PC-3 (cell line): ENCODE measurements around the gene DISP3. TPM values are rescaled to one million over a fixed set of nuclear protein-coding genes. Genes with fewer than 3 reads are reported as not detected.

Experiments
- ATAC-seq: fragments of 200-7000 bp; cut with Tn5 transposase; 2 replicates; pipeline ENCODE4 v1.9.1; 2020; ENCODE audit warnings: mild to moderate bottlenecking, moderate library complexity
- BruUV-seq: library from RNA; stranded (reverse); fragments of 400-500 nt; replicated peaks from 2 replicates; lab custom pipeline; 2021; lab: Mats Ljungman, UMichigan
- CTCF ChIA-PET: fragments of 300-600 bp; sonication (Branson Sonifier 250); formaldehyde crosslinking; loops from one replicate; lab custom pipeline; 2022; ENCODE audit warnings: antibody characterized with exemption; lab: Charles Lee
- POLR2A ChIA-PET: fragments of 300-600 bp; sonication (Branson Sonifier 250); formaldehyde crosslinking; loops from one replicate; lab custom pipeline; 2022; ENCODE audit warnings: antibody characterized with exemption; ENCODE audit not compliant: unreplicated experiment; lab: Charles Lee
- DNase-seq: peaks from one replicate; pipeline ENCODE4 v3.0.0-alpha.2; 2015
- H2AFZ ChIP-seq: fragments of 300-600 bp; sonication (generic); 2 replicates; pipeline ENCODE4 v1.6.0; 2016; ENCODE audit warnings: antibody characterized with exemption, low read length
- H3F3A ChIP-seq: fragments of 300-600 bp; sonication (generic); one replicate; pipeline ENCODE4 v1.6.0; 2017; ENCODE audit warnings: antibody characterized with exemption, low read length, control low read depth, mild to moderate bottlenecking; ENCODE audit not compliant: unreplicated experiment
- H3K27ac ChIP-seq: fragments of 300-600 bp; sonication (generic); 2 replicates; pipeline ENCODE4 v1.5.1; 2016; ENCODE audit warnings: mild to moderate bottlenecking, low read length
- H3K27me3 ChIP-seq: fragments of 300-600 bp; sonication (generic); 2 replicates; pipeline ENCODE4 v1.6.1; 2016; ENCODE audit warnings: low read length, mixed read lengths
- H3K36me3 ChIP-seq: fragments of 300-600 bp; sonication (generic); 2 replicates; pipeline ENCODE4 v1.6.1; 2016; ENCODE audit warnings: low read depth, mixed run types, low read length, mixed read lengths
- H3K4me1 ChIP-seq: fragments of 300-600 bp; sonication (generic); 2 replicates; pipeline ENCODE4 v1.5.1; 2016; ENCODE audit warnings: low read length; ENCODE audit not compliant: insufficient read depth
- H3K4me2 ChIP-seq: fragments of 300-600 bp; sonication (generic); 2 replicates; pipeline ENCODE4 v1.6.0; 2016; ENCODE audit warnings: low read length
- H3K4me3 ChIP-seq: fragments of 300-600 bp; sonication (generic); 2 replicates; pipeline ENCODE4 v1.5.1; 2016; ENCODE audit warnings: mild to moderate bottlenecking, low read length, mixed read lengths
- H3K79me2 ChIP-seq: fragments of 300-600 bp; sonication (generic); 2 replicates; pipeline ENCODE4 v1.6.1; 2017; ENCODE audit warnings: low read length, mixed read lengths
- H3K9ac ChIP-seq: fragments of 300-600 bp; sonication (generic); 2 replicates; pipeline ENCODE4 v1.6.0; 2016; ENCODE audit warnings: mild to moderate bottlenecking, low read length
- H3K9me2 ChIP-seq: fragments of 300-600 bp; sonication (generic); replicated peaks from 2 replicates; pipeline ENCODE4 v1.6.1; 2016; ENCODE audit warnings: mixed run types, low read length, mixed read lengths
- H3K9me3 ChIP-seq: fragments of 300-600 bp; sonication (generic); 2 replicates; pipeline ENCODE4 v1.6.1; 2016; ENCODE audit warnings: low read length, mixed read lengths
- H4K20me1 ChIP-seq: fragments of 300-600 bp; sonication (generic); 2 replicates; pipeline ENCODE4 v1.6.1; 2016; ENCODE audit warnings: low read length, mixed read lengths
- CTCF ChIP-seq: fragments of 300-600 bp; sonication (generic); conservative IDR thresholded peaks from 2 replicates; pipeline ENCODE4 v1.5.1; 2017; ENCODE audit warnings: antibody characterized with exemption, low read depth, mild to moderate bottlenecking, low read length
- EZH2 ChIP-seq: fragments of 300-600 bp; sonication (generic); IDR thresholded peaks from one replicate; pipeline ENCODE4 v1.6.1; 2017; ENCODE audit warnings: antibody characterized with exemption, mild to moderate bottlenecking, low read length; ENCODE audit not compliant: unreplicated experiment
- EZH2phosphoT487 ChIP-seq: fragments of 300-600 bp; sonication (generic); IDR thresholded peaks from 2 replicates; pipeline ENCODE4 v1.6.1; 2018; ENCODE audit warnings: mild to moderate bottlenecking, antibody characterized with exemption, low read length, borderline replicate concordance
- intact Hi-C: fragments of 100-400 bp; cut with micrococcal nuclease; formaldehyde crosslinking; loops from 2 replicates; pipeline ENCODE4 v1.9.0; 2023
- total RNA-seq: library from RNA; depleted of rRNA; stranded (reverse); fragments of >200 nt; gene quantifications from 2 replicates; pipeline ENCODE4 v1.2.3, GENCODE V29; 2014

Gene DISP3
- total RNA-seq, 1 experiment from 2014 or later: 0.40 TPM

DNA sequence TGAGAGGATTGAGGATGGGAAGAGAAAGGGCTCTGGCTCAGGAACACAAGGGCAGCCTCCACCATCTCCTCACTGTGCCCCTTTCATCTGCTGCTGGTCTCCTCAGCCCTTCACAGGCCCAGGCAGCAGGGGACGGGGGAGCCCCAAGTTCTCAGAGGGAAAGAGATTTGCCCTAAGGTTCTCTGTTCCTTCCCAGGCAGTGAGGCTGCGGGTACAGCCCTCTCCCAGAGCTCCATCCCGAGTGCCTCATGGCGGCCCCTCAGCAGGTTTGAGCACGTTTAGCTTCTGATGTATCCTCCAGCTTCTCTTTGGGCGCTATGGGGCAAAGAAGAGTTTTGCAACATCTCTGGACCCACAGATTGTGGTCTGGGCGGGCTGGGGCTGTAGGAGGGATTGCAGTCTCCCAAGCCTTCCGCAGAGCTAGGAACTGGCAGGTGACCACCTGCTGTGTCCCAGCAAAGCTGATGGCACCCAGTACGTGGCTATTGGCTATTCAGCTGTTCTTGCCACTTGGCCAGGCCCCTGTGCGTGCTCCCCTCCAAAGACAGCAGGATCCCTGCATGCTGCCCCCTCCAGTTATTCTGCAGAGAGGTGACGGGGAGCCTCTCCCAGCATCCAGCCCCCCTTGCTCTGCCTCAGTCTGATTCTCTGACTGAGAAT lies 10.1 kb downstream of the DISP3 start:
- no peaks in the 10 kb centered on the region for H3F3A ChIP-seq
- H2AFZ ChIP-seq: no peak overlapping the region
- TF ChIP-seq EZH2phosphoT487 (no peak), CTCF (no peak), EZH2 (no peak)
- H3K4me2 ChIP-seq: no peak overlapping the region
- H3K36me3 ChIP-seq: no peaks in the 10 kb centered on the region
- H3K27ac ChIP-seq: no peak overlapping the region
- ATAC-seq (no peak), DNase-seq (no peak)
- BruUV-seq: no TSS peak
- H3K79me2 ChIP-seq: no peaks in the 10 kb centered on the region
- no peak overlapping the region for H3K9ac ChIP-seq
- POLR2A ChIA-PET: no interaction called here
- intact Hi-C loops: no loop called here
- H3K9me2 ChIP-seq: no peaks in the 10 kb centered on the region
- peaks cover 71% of the 10 kb centered on the region for H3K27me3 ChIP-seq
- H3K4me3 ChIP-seq: no peak overlapping the region
- CTCF ChIA-PET: no interaction called here
- no peaks in the 10 kb centered on the region for H3K4me1 ChIP-seq
- no peaks in the 10 kb centered on the region for H3K9me3 ChIP-seq
- no peaks in the 10 kb centered on the region for H4K20me1 ChIP-seq

DNA sequence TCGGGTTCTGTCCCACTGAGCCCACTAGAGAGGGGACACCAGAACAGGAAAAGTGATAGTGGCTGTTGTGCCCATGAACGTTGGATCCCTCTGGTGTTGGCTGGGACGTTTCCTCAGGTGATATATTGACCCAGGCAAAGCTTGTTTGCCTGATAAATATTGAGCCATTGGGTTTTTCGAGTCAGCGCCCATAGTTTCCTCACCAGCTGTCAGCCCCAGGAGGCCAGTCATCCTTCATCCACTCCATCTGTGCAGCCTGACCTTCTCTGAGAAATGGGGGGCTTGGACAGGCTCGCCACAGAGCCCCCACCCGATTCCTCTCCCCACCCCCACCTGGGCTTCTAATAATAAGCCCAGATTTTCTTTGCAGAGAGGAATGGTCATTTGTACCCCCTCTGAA lies 13.3 kb downstream of the DISP3 start:
- Histone ChIP-seq H3K4me3 (no peak overlapping the region), H3K9me3 (no peaks in the 10 kb centered on the region), H3K4me2 (no peak overlapping the region), H2AFZ (no peak overlapping the region), H4K20me1 (no peaks in the 10 kb centered on the region), H3K27ac (no peak overlapping the region), H3K36me3 (no peaks in the 10 kb centered on the region), H3K4me1 (no peaks in the 10 kb centered on the region), H3K9me2 (no peaks in the 10 kb centered on the region), H3K27me3 (peaks cover 47% of the 10 kb centered on the region), H3F3A (no peaks in the 10 kb centered on the region), H3K79me2 (no peaks in the 10 kb centered on the region), H3K9ac (no peak overlapping the region)
- BruUV-seq: no TSS peak
- ATAC-seq (no peak), DNase-seq (no peak)
- ChIA-PET POLR2A (no interaction called here), CTCF (interaction anchor here (0.5 kb wide), 1 partner anchor 414 kb away, joined by 4 read pairs; no protein-coding TSS in a partner anchor)
- TF ChIP-seq CTCF: no peak
- no peak for TF ChIP-seq EZH2
- no peak for TF ChIP-seq EZH2phosphoT487
- intact Hi-C loops: no loop called here

GRCh38 chr1:11493972-11494655 lies 15.2 kb downstream of the DISP3 start:
- POLR2A ChIA-PET: no interaction called here
- CTCF ChIA-PET: no interaction called here

More at GRCh38 chr1:11493972-11494655, 15.2 kb downstream of the DISP3 start:
- Histone ChIP-seq H3K9me3 (no peaks in the 10 kb centered on the region), H3K9ac (no peak overlapping the region), H3K9me2 (no peaks in the 10 kb centered on the region), H3K27me3 (peaks cover 43% of the 10 kb centered on the region), H3K36me3 (no peaks in the 10 kb centered on the region), H2AFZ (no peak overlapping the region), H3F3A (no peaks in the 10 kb centered on the region), H3K4me3 (no peak overlapping the region), H3K27ac (no peak overlapping the region), H3K4me2 (no peak overlapping the region), H3K79me2 (no peaks in the 10 kb centered on the region), H3K4me1 (no peaks in the 10 kb centered on the region), H4K20me1 (no peaks in the 10 kb centered on the region)
- DNase-seq (no peak), ATAC-seq (no peak)
- intact Hi-C loops: no loop called here
- no TSS peak for BruUV-seq
- TF ChIP-seq EZH2 (no peak), CTCF (no peak), EZH2phosphoT487 (no peak)
